Neural cell (in vitro differentiated cells): Measurements from ENCODE around the gene SDK2.

Experiments
- CTCF ChIP-seq: fragments of 450-650 bp; IDR thresholded peaks from 2 replicates; pipeline ENCODE4 v1.5.1; 2014; ENCODE audit warnings: antibody characterized with exemption, mild to moderate bottlenecking, moderate library complexity; ENCODE audit not compliant: poor library complexity, severe bottlenecking
- EP300 ChIP-seq: fragments of 450-650 bp; conservative IDR thresholded peaks from 2 replicates; pipeline ENCODE4 v1.6.1; 2014; ENCODE audit warnings: antibody characterized with exemption, mild to moderate bottlenecking, moderate library complexity; ENCODE audit not compliant: poor library complexity, severe bottlenecking
- EZH2 ChIP-seq: fragments of 200-600, 300-800 bp; shearing (Covaris generic), sonication (generic); IDR thresholded peaks from 2 replicates; pipeline ENCODE4 v1.6.1; 2014; ENCODE audit warnings: antibody characterized with exemption, low read length, borderline replicate concordance, mild to moderate bottlenecking; ENCODE audit not compliant: insufficient read depth, poor library complexity, severe bottlenecking
- MXI1 ChIP-seq: fragments of 450-650 bp; conservative IDR thresholded peaks from 2 replicates; pipeline ENCODE4 v1.6.1; 2014; ENCODE audit warnings: antibody characterized with exemption, mild to moderate bottlenecking; ENCODE audit not compliant: poor library complexity, severe bottlenecking
- POLR2AphosphoS5 ChIP-seq: IDR thresholded peaks from 2 replicates; pipeline ENCODE4 v1.6.1; 2012
- REST ChIP-seq: IDR thresholded peaks from 2 replicates; pipeline ENCODE4 v1.6.1; 2012; ENCODE audit warnings: borderline replicate concordance
- SMC3 ChIP-seq: fragments of 450-650 bp; conservative IDR thresholded peaks from 2 replicates; pipeline ENCODE4 v1.6.1; 2014; ENCODE audit warnings: antibody characterized with exemption, mild to moderate bottlenecking, moderate library complexity; ENCODE audit not compliant: poor library complexity
- TAF1 ChIP-seq: IDR thresholded peaks from 2 replicates; pipeline ENCODE4 v1.6.1; 2012; ENCODE audit warnings: low read depth

GRCh38 chr17:73348829-73349095 lies 295.5 kb downstream of the SDK2 start:
- TF ChIP-seq SMC3 (no peak), CTCF (no peak), REST (no peak), EZH2 (no peak), POLR2AphosphoS5 (no peak), TAF1 (no peak), MXI1 (no peak), EP300 (no peak)
